ENCODE results near the gene C17orf113.

DNA sequence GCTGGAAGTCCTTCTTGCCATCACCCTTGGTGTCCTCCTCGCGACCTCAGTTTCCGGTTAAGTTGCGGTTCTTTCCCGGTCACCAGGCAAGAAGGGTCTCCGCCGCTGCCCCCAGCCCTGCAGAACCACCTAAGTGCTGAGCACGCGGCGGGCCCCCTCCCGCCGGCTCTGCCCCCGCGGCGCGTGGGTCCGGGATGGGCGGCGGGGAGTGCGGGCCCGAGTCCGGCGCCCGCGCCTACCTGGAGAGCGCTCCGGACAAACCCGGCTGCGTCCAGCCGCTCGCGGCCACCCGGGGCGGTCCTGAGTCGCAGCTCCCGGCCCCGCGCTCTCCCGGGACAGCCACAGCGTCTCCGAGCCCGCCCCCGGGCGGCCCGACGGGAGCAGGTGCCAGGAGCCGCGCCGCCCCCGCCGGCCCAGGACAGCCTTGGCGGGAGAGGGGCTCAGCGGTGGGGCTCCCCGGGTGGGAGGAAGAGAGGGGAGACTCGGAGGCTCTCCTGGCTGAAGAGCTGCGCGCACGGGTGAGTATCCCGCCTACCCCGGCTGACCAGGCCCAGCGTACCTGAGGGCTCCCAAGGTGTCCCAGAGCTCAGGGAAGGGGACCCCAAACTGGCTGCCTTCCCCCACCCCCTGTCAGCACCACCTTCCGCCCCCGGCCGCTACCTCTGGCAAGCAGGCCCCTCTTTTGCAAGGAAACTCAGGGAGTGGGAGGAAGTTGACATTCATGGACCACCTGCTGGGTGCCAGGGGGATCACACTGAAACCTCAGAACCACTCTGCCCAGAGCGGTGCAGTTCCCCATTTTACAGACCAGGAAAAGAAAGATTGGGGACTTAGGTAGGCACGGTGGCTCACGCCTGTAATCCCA is 22.2 kb upstream of the C17orf113 start:
- TF ChIP-seq, protein P1, sequence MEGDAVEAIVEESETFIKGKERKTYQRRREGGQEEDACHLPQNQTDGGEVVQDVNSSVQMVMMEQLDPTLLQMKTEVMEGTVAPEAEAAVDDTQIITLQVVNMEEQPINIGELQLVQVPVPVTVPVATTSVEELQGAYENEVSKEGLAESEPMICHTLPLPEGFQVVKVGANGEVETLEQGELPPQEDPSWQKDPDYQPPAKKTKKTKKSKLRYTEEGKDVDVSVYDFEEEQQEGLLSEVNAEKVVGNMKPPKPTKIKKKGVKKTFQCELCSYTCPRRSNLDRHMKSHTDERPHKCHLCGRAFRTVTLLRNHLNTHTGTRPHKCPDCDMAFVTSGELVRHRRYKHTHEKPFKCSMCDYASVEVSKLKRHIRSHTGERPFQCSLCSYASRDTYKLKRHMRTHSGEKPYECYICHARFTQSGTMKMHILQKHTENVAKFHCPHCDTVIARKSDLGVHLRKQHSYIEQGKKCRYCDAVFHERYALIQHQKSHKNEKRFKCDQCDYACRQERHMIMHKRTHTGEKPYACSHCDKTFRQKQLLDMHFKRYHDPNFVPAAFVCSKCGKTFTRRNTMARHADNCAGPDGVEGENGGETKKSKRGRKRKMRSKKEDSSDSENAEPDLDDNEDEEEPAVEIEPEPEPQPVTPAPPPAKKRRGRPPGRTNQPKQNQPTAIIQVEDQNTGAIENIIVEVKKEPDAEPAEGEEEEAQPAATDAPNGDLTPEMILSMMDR (conservative IDR thresholded peaks at IDR 0.05; ENCODE audit: low read depth, low read length) = no peak
- no peak for TF ChIP-seq EZH2 (IDR thresholded peaks at IDR 0.05; ENCODE audit: low read length, unreplicated experiment)
- no peak for TF ChIP-seq EZH2phosphoT487 (IDR thresholded peaks at IDR 0.05; ENCODE audit: borderline replicate concordance, low read length)
